HepG2 (cell line): Measurements from ENCODE around the gene SLC13A2.

ENCODE experiments used
- CAMTA2 ChIP-seq: sonication (generic); formaldehyde crosslinking; IDR thresholded peaks from 2 replicates; pipeline ENCODE4 v1.4.0; 2020; ENCODE audit warnings: mild to moderate bottlenecking, missing genetic modification reagents, borderline replicate concordance
- CCAR2 ChIP-seq: fragments of 200-400 bp; formaldehyde crosslinking; optimal IDR thresholded peaks from 2 replicates; pipeline ENCODE3; 2018; ENCODE audit warnings: low read depth, mild to moderate bottlenecking, low read length, moderate library complexity
- IRF1 ChIP-seq: sonication (generic); formaldehyde crosslinking; IDR thresholded peaks from 2 replicates; pipeline ENCODE4 v1.4.0; 2020; ENCODE audit warnings: low read depth, mild to moderate bottlenecking, missing genetic modification reagents
- KAT7 ChIP-seq: IDR thresholded peaks from 2 replicates; pipeline ENCODE4 v1.6.1; 2018; ENCODE audit warnings: borderline replicate concordance, missing compliant biosample characterization
- MTF2 ChIP-seq: sonication (generic); formaldehyde crosslinking; IDR thresholded peaks from 2 replicates; pipeline ENCODE4 v1.5.0; 2020; ENCODE audit warnings: missing genetic modification reagents, borderline replicate concordance
- NCOA2 ChIP-seq: sonication (generic); formaldehyde crosslinking; IDR thresholded peaks from 2 replicates; pipeline ENCODE4 v1.8.0; 2022; ENCODE audit warnings: inconsistent platforms
- RAD21 ChIP-seq: fragments of 450-650 bp; formaldehyde crosslinking; IDR thresholded peaks from 2 replicates; pipeline ENCODE4 v1.5.0; 2020; ENCODE audit warnings: mild to moderate bottlenecking
- RNF2 ChIP-seq: fragments of 450-650 bp; conservative IDR thresholded peaks from 2 replicates; pipeline ENCODE4 v1.6.1; 2016; ENCODE audit warnings: low read depth
- ZNF260 ChIP-seq: sonication (generic); formaldehyde crosslinking; IDR thresholded peaks from 2 replicates; pipeline ENCODE4 v1.4.0; 2020; ENCODE audit warnings: missing genetic modification reagents, low read depth, mild to moderate bottlenecking, borderline replicate concordance
- TF ChIP-seq, protein P1 (sequence below): sonication (generic); formaldehyde crosslinking; IDR thresholded peaks from 2 replicates; pipeline ENCODE4 v1.5.0; 2020; ENCODE audit warnings: mild to moderate bottlenecking, missing genetic modification reagents, moderate library complexity

DNA sequence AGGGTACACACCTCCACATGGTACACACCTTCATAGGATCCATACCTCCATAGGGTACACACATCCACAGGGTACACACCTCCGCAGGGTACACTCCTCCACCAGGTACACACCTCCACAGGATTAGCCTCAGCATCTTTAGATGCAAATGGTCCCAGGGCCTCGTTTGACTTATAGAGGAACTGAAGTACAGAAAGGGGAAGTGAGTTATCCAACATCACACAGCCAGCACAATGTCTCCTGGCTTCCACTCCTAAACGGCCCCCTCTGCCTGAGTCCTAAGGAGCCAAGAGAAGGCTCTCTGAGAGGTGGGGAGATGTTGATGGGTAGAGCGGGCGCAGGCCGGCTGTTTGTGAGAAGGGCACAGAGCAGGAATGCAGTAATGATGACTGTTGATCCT, 44.7 kb downstream of the SLC13A2 start:
- TF ChIP-seq CAMTA2 = no peak
- TF ChIP-seq KAT7 = no peak
- no peak for TF ChIP-seq RAD21 (CRISPR knock-in tag)
- TF ChIP-seq NCOA2 (CRISPR knock-in tag) = no peak
- TF ChIP-seq, protein P1, sequence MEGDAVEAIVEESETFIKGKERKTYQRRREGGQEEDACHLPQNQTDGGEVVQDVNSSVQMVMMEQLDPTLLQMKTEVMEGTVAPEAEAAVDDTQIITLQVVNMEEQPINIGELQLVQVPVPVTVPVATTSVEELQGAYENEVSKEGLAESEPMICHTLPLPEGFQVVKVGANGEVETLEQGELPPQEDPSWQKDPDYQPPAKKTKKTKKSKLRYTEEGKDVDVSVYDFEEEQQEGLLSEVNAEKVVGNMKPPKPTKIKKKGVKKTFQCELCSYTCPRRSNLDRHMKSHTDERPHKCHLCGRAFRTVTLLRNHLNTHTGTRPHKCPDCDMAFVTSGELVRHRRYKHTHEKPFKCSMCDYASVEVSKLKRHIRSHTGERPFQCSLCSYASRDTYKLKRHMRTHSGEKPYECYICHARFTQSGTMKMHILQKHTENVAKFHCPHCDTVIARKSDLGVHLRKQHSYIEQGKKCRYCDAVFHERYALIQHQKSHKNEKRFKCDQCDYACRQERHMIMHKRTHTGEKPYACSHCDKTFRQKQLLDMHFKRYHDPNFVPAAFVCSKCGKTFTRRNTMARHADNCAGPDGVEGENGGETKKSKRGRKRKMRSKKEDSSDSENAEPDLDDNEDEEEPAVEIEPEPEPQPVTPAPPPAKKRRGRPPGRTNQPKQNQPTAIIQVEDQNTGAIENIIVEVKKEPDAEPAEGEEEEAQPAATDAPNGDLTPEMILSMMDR = no peak
- TF ChIP-seq RNF2 = no peak
- no peak for TF ChIP-seq MTF2 (CRISPR knock-in tag)
- TF ChIP-seq CCAR2 = no peak
- no peak for TF ChIP-seq ZNF260 (CRISPR knock-in tag)
- TF ChIP-seq IRF1 = no peak
